IMR-90 (cell line): ENCODE data around the gene METTL24. TPM values are rescaled to one million over a fixed set of nuclear protein-coding genes. Genes with fewer than 3 reads are reported as not detected.

Source experiments
- ATAC-seq: fragments of 200-7000 bp; cut with Tn5 transposase; 2 replicates; pipeline ENCODE4 v1.9.1; 2020; ENCODE audit warnings: low read depth, mild to moderate bottlenecking, moderate library complexity
- BruUV-seq: library from RNA; stranded (reverse); fragments of 400-500 nt; replicated peaks from 2 replicates; lab custom pipeline; 2021; lab: Mats Ljungman, UMichigan
- CTCF ChIA-PET: fragments of 300-600 bp; formaldehyde crosslinking; extraction: SDS; loops from one replicate; lab custom pipeline; 2021; ENCODE audit warnings: antibody characterized with exemption; lab: Yijun Ruan, JAX
- POLR2A ChIA-PET: fragments of 300-600 bp; sonication (Branson Sonifier 250); formaldehyde crosslinking; loops from one replicate; lab custom pipeline; 2022; ENCODE audit warnings: antibody characterized with exemption; ENCODE audit not compliant: unreplicated experiment; lab: Charles Lee
- DNase-seq: peaks from one replicate; pipeline ENCODE4 v3.0.0; 2013
- H2AFZ ChIP-seq: replicated peaks from 2 replicates; pipeline ENCODE3; 2013; ENCODE audit warnings: low read length, mild to moderate bottlenecking; ENCODE audit not compliant: poor library complexity
- H2AK5ac ChIP-seq: 2 replicates; pipeline ENCODE4 v1.6.1; 2013; ENCODE audit warnings: low read depth, low read length, inconsistent platforms
- H2AK9ac ChIP-seq: replicated peaks from 2 replicates; pipeline ENCODE3; 2013; ENCODE audit warnings: mild to moderate bottlenecking, low read depth, low read length, moderate library complexity; ENCODE audit not compliant: poor library complexity
- H2BK120ac ChIP-seq: 2 replicates; pipeline ENCODE4 v1.6.1; 2013; ENCODE audit warnings: low read depth, low read length, inconsistent platforms
- H2BK15ac ChIP-seq: 3 replicates; pipeline ENCODE4 v1.6.1; 2013; ENCODE audit warnings: low read depth, low read length, inconsistent platforms
- H2BK20ac ChIP-seq: 2 replicates; pipeline ENCODE4 v1.6.1; 2013; ENCODE audit warnings: low read depth, mild to moderate bottlenecking, inconsistent platforms, low read length, moderate library complexity
- H2BK5ac ChIP-seq: 2 replicates; pipeline ENCODE4 v1.6.1; 2013; ENCODE audit warnings: mild to moderate bottlenecking, low read depth, low read length, inconsistent platforms; ENCODE audit not compliant: poor library complexity, severe bottlenecking
- H3K14ac ChIP-seq: replicated peaks from 2 replicates; pipeline ENCODE4 v1.6.1; 2013; ENCODE audit warnings: low read depth, low read length, inconsistent platforms
- H3K18ac ChIP-seq: 2 replicates; pipeline ENCODE4 v1.6.1; 2013; ENCODE audit warnings: low read depth, low read length, control low read depth
- H3K23ac ChIP-seq: 2 replicates; pipeline ENCODE4 v1.6.1; 2013; ENCODE audit warnings: low read depth, low read length, inconsistent platforms
- H3K27ac ChIP-seq: 2 replicates; pipeline ENCODE4 v1.5.1; 2013; ENCODE audit warnings: mild to moderate bottlenecking, control low read depth, low read length; ENCODE audit not compliant: insufficient read depth
- H3K27me3 ChIP-seq: 2 replicates; pipeline ENCODE4 v1.6.1; 2013; ENCODE audit warnings: low read length; ENCODE audit not compliant: control insufficient read depth, insufficient read depth
- H3K36me3 ChIP-seq: 2 replicates; pipeline ENCODE4 v1.6.1; 2013; ENCODE audit warnings: low read length, mixed read lengths; ENCODE audit not compliant: control insufficient read depth, insufficient read depth
- H3K4ac ChIP-seq: 2 replicates; pipeline ENCODE4 v1.6.1; 2013; ENCODE audit warnings: low read depth, low read length, inconsistent platforms
- H3K4me1 ChIP-seq: 2 replicates; pipeline ENCODE4 v1.6.1; 2013; ENCODE audit warnings: low read length, mixed read lengths; ENCODE audit not compliant: control insufficient read depth, insufficient read depth
- H3K4me2 ChIP-seq: 2 replicates; pipeline ENCODE4 v1.6.1; 2013; ENCODE audit warnings: low read depth, mild to moderate bottlenecking, control low read depth, low read length, moderate library complexity
- H3K4me3 ChIP-seq: 2 replicates; pipeline ENCODE4 v1.5.1; 2013; ENCODE audit warnings: low read depth, mild to moderate bottlenecking, control low read depth, low read length, moderate library complexity; ENCODE audit not compliant: insufficient read depth
- H3K56ac ChIP-seq: 2 replicates; pipeline ENCODE4 v1.6.1; 2013; ENCODE audit warnings: low read length, inconsistent platforms; ENCODE audit not compliant: insufficient read depth; ENCODE audit errors: extremely low read depth
- H3K79me1 ChIP-seq, 2 experiments: 2 replicates each; pipeline ENCODE4 v1.6.1; 2013; ENCODE audit warnings: low read length in 2 of 2, inconsistent platforms in 1 of 2, low read depth in 1 of 2
- H3K9ac ChIP-seq: 2 replicates; pipeline ENCODE4 v1.6.1; 2013; ENCODE audit warnings: low read depth, low read length, control low read depth
- H3K9me1 ChIP-seq: 2 replicates; pipeline ENCODE4 v1.6.1; 2013; ENCODE audit warnings: low read length, inconsistent platforms; ENCODE audit not compliant: insufficient read depth
- H3K9me3 ChIP-seq: 2 replicates; pipeline ENCODE4 v1.6.1; 2013; ENCODE audit warnings: low read length; ENCODE audit not compliant: control insufficient read depth, insufficient read depth
- H4K20me1 ChIP-seq: 2 replicates; pipeline ENCODE4 v1.6.1; 2013; ENCODE audit warnings: low read length, inconsistent platforms; ENCODE audit not compliant: insufficient read depth
- H4K5ac ChIP-seq: 2 replicates; pipeline ENCODE4 v1.6.1; 2013; ENCODE audit warnings: mild to moderate bottlenecking, low read depth, low read length, control low read depth
- H4K8ac ChIP-seq, 2 experiments: 2 replicates each; pipeline ENCODE4 v1.6.1; 2013; ENCODE audit warnings: low read depth in 2 of 2, low read length in 2 of 2, control low read depth in 1 of 2, inconsistent platforms in 1 of 2
- H4K91ac ChIP-seq: 2 replicates; pipeline ENCODE4 v1.6.1; 2013; ENCODE audit warnings: low read depth, low read length, inconsistent platforms; ENCODE audit not compliant: insufficient read depth
- BHLHE40 ChIP-seq: fragments of 150-350 bp; IDR thresholded peaks from 2 replicates; pipeline ENCODE4 v1.6.1; 2016; ENCODE audit warnings: mild to moderate bottlenecking, low read depth, low read length
- WGBS, 2 experiments: methylation state at CpG; one replicate each; pipeline versions ENCODE4 v1.1.5 to v1.1.7; 2013; ENCODE audit warnings: missing lambda C conversion rate in 2 of 2; ENCODE audit not compliant: insufficient read length in 1 of 2; ENCODE audit errors: extremely low coverage in 2 of 2; 5-methylcytosine and 5-hydroxymethylcytosine counted together
- dilution Hi-C: fragments of 300-500 bp; cut with HindIII; formaldehyde crosslinking; loops from one replicate; pipeline ENCODE4 v1.14.3; 2018; ENCODE audit warnings: low sequenced_read_pairs; ENCODE audit not compliant: unreplicated experiment
- in situ Hi-C: fragments of 300-500 bp; cut with MboI; formaldehyde crosslinking; loops from 3 replicates; pipeline ENCODE4 v1.14.3; 2019; ENCODE audit warnings: low sequenced_read_pairs, inconsistent platforms, mixed read lengths
- intact Hi-C: fragments of 100-400 bp; cut with micrococcal nuclease; formaldehyde crosslinking; loops from 2 replicates; pipeline ENCODE4 v1.10.0; 2022
- polyA plus RNA-seq, 3 experiments: library from polyadenylated mRNA; depleted of rRNA; stranded (reverse); fragments of >200 nt; gene quantifications; 2 replicates each; pipeline ENCODE4 v1.2.3, GENCODE V29; 2012; ENCODE audit warnings: low replicate concordance in 1 of 3
- total RNA-seq: library from RNA; depleted of rRNA; stranded (reverse); fragments of >200 nt; gene quantifications from 2 replicates; pipeline ENCODE4 v1.2.3, GENCODE V29; 2012
- TF ChIP-seq, protein P1 (sequence below): fragments of 150-350 bp; IDR thresholded peaks from 2 replicates; pipeline ENCODE4 v1.6.1; 2016; ENCODE audit warnings: low read depth, mild to moderate bottlenecking, low read length, moderate library complexity, borderline replicate concordance

The METTL24 gene
- total and polyA plus RNA-seq, 2 of the 4 experiments (the other 2 are of a cell fraction): not detected

DNA sequence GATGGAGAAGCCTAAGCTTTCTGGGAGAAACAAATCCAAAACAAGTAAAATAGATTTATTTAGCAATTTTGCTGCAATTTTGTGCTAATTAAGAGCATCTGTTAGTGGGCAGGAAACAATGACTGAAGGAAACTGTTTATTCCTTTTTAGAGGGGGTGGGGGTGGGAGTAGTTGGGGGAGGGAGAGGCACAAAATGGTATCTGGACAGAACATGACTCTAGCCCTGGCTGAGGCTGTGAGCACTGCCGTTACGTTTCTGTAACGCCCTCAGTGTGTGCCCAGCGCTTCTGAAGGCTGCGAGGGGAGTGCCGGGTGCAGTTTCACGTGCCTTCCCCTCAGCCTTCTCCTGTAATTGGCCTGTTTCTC is 28.8 kb downstream of the METTL24 start:
- Histone ChIP-seq H2AK5ac (peak overlapping the region; percentile 81; the same call in 1 of the 2 replicates), H3K27ac (peak overlapping the region; percentile 81), H2BK5ac (peak overlapping the region; percentile 17), H3K9me1 (peaks cover 16% of the 10 kb centered on the region), H2AFZ (peak overlapping the region; percentile 86), H3K9ac (peak overlapping the region; percentile 24; the same call in 1 of the 2 replicates), H3K4me1 (peaks cover 30% of the 10 kb centered on the region), H2AK9ac (no peak overlapping the region), H2BK20ac (peak overlapping the region; percentile 88), H3K27me3 (no peaks in the 10 kb centered on the region), H3K14ac (peak overlapping the region; percentile 78), H3K36me3 (no peaks in the 10 kb centered on the region), H2BK15ac (peak overlapping the region; percentile 77; the same call in 1 of the 3 replicates), H4K5ac (peak overlapping the region; percentile 85), H3K56ac (0 out of 2 replicates have a peak overlapping the region, but pooled peaks have one; percentile 7), H3K4me3 (no peak overlapping the region), H3K9me3 (no peaks in the 10 kb centered on the region), H3K18ac (peak overlapping the region; percentile 89), H3K23ac (peak overlapping the region; percentile 82), H3K4ac (peak overlapping the region; percentile 89), H4K8ac (peak overlapping the region; percentile 15 to 84; a peak in 3 of 4 replicates), H3K4me2 (peak overlapping the region; percentile 81), H4K91ac (peak overlapping the region; percentile 88), H3K79me1 (no peaks in the 10 kb centered on the region), H2BK120ac (peak overlapping the region; percentile 83), H4K20me1 (no peaks in the 10 kb centered on the region)
- TF ChIP-seq, protein P1, sequence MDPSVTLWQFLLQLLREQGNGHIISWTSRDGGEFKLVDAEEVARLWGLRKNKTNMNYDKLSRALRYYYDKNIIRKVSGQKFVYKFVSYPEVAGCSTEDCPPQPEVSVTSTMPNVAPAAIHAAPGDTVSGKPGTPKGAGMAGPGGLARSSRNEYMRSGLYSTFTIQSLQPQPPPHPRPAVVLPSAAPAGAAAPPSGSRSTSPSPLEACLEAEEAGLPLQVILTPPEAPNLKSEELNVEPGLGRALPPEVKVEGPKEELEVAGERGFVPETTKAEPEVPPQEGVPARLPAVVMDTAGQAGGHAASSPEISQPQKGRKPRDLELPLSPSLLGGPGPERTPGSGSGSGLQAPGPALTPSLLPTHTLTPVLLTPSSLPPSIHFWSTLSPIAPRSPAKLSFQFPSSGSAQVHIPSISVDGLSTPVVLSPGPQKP: no peak
- TF ChIP-seq BHLHE40: peak; percentile 64; the same call in 1 of the 2 replicates
- dilution Hi-C loops (no loop called here), in situ Hi-C loops (no loop called here), intact Hi-C loops (loop anchor here (2.0 to 5.0 kb wide), 2 partner anchors 107 to 151 kb away; partner anchors contain the start of gene WASF1)
- DNase-seq (peak; percentile 1), ATAC-seq (peak; percentile 40)
- ChIA-PET POLR2A (no interaction called here), CTCF (interaction anchor here (0.6 kb wide), 1 partner anchor 1149 kb away, joined by 5 read pairs; no protein-coding TSS in a partner anchor)
- no TSS peak for BruUV-seq
- 10% methylated on average over 7 of the region's 7 CpGs; no CpG with 5 or more reads in 1 of the 2 experiments for WGBS, 2 experiments
